ENCODE measurements around the gene SUCLG1. TPM values are rescaled to one million over a fixed set of nuclear protein-coding genes. Genes with fewer than 3 reads are reported as not detected.

The SUCLG1 gene
- total RNA-seq, 4 donors from 2014 or later: 61.1 to 96.8 (median 92.6) TPM

- Histone ChIP-seq H3K4me3 (no peak overlapping the region), H3K4me1 (peaks cover 0 to 4% (median 0%) of the 10 kb centered on the region in 4 donors), H3K9me3 (no peaks in the 10 kb centered on the region), H3K27ac (replicated peaks in 1 of 4) (no peak overlapping the region), H3K27me3 (no peaks in the 10 kb centered on the region), H3K36me3 (no peaks in the 10 kb centered on the region)
- 68% methylated on average over 2 of the region's 2 CpGs for WGBS
- intact Hi-C loops (cut with DNase I): no loop called here
- TF ChIP-seq POLR2AphosphoS5 (IDR thresholded peaks at IDR 0.05) (no peak), EP300 (IDR thresholded peaks at IDR 0.05) (no peak), POLR2A (IDR thresholded peaks at IDR 0.05; ENCODE audit: low read depth) (no peak), CTCF (IDR thresholded peaks at IDR 0.05) (no peak)
- no peak for DNase-seq (ENCODE audit: extremely low spot score)
These were observed 32.2 kb upstream of the SUCLG1 start for GRCh38 chr2:84491256-84491655.

DNA sequence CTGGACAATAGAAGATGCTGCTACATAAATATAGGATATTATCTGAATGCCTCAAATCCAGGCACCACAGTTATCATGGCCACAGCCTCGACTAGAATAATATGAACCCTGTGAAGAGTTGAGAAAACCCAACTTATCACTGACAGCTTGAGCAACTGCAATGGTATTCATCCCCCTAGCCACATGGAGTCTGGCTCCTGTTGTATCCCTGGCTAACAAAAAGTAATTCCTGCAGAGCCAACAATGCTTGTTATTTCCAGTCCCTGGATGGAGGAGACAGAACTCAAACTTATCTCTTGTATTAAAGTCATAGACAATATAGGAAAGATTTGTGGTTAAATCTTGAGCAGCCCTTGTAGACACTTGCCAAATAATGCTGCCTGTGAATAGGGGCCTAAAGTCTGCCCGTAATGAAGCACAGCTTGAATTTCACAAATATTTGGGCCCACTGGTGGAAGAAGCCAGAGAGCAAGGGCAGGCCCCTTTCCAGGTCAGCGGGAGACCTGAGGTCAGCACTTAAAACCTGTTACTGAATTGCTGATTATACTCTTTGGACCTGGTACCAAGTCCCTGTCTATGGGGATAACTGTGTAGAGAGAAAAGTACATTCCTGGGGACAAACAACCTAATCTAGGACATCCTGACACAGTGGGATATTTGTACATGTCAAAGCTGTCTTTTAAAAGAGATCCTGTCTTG, 28.4 kb upstream of the SUCLG1 start:
- 56% methylated on average over 3 of the region's 3 CpGs for WGBS
- intact Hi-C loops (cut with DNase I): no loop called here
- H3K9me3 ChIP-seq: no peaks in the 10 kb centered on the region
- no peak for DNase-seq (ENCODE audit: extremely low spot score)
- H3K36me3 ChIP-seq: no peaks in the 10 kb centered on the region
- no peaks in the 10 kb centered on the region for H3K4me1 ChIP-seq
- H3K4me3 ChIP-seq: no peak overlapping the region
- TF ChIP-seq CTCF (IDR thresholded peaks at IDR 0.05) (no peak), POLR2AphosphoS5 (IDR thresholded peaks at IDR 0.05) (no peak), EP300 (IDR thresholded peaks at IDR 0.05) (no peak), POLR2A (IDR thresholded peaks at IDR 0.05; ENCODE audit: low read depth) (no peak)
- no peak overlapping the region for H3K27ac ChIP-seq (replicated peaks in 1 of 4)
- no peaks in the 10 kb centered on the region for H3K27me3 ChIP-seq

DNA sequence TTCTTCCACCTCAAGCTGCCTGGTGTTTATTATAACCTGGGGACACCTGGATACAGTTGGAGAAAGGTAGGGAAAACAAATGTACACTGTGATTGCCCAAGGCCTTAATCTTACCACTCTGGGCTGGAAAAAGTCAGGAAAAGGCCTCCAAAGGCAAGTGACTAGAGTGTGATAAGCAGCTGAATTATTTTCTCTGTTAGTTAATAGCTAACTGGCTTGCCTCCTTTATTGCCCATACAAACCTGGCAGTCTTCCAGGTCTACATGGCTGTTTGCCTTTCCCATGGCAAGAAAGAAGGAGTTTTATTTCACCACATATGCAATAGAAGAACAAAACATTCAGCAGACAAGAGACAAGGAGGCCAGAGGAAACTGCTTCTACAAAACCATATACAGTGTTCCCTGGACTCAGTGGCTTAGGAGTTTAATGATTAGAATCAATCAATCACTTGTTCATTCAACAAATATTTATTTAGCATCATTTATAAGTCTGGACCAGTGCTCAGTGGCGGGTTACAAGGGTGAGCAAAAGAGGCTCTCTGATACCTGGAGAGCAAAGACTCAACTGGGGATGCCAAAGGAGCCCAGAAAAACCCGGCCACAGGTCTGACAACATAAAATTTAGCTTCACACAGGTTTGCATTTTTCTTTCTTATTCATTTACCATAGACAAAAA, 27.5 kb upstream of the SUCLG1 start:
- no peak for DNase-seq (ENCODE audit: extremely low spot score)
- Histone ChIP-seq H3K4me3 (no peak overlapping the region), H3K9me3 (no peaks in the 10 kb centered on the region), H3K36me3 (no peaks in the 10 kb centered on the region), H3K4me1 (no peaks in the 10 kb centered on the region), H3K27ac (replicated peaks in 1 of 4) (no peak overlapping the region), H3K27me3 (no peaks in the 10 kb centered on the region)
- 88% methylated on average over 2 of the region's 2 CpGs for WGBS
- TF ChIP-seq CTCF (IDR thresholded peaks at IDR 0.05): no peak
- TF ChIP-seq POLR2AphosphoS5 (IDR thresholded peaks at IDR 0.05): no peak
- no peak for TF ChIP-seq POLR2A (IDR thresholded peaks at IDR 0.05; ENCODE audit: low read depth)
- TF ChIP-seq EP300 (IDR thresholded peaks at IDR 0.05): no peak
- intact Hi-C loops (cut with DNase I): no loop called here

- Histone ChIP-seq H3K9me3 (no peaks in the 10 kb centered on the region), H3K27me3 (no peaks in the 10 kb centered on the region), H3K4me1 (no peaks in the 10 kb centered on the region), H3K4me3 (no peak overlapping the region), H3K27ac (replicated peaks in 1 of 4) (no peak overlapping the region), H3K36me3 (no peaks in the 10 kb centered on the region)
- DNase-seq (ENCODE audit: extremely low spot score): no peak
- TF ChIP-seq EP300 (IDR thresholded peaks at IDR 0.05): no peak
- no peak for TF ChIP-seq POLR2AphosphoS5 (IDR thresholded peaks at IDR 0.05)
- TF ChIP-seq POLR2A (IDR thresholded peaks at IDR 0.05; ENCODE audit: low read depth): no peak
- TF ChIP-seq CTCF (IDR thresholded peaks at IDR 0.05): no peak
- intact Hi-C loops (cut with DNase I): no loop called here
- WGBS: 95% methylated on average over 1 of the region's 1 CpG
These were observed 24.2 kb upstream of the SUCLG1 start for GRCh38 chr2:84483320-84483719.

All from esophagus muscularis mucosa (tissue), 4 donors.